ENCODE measurements around the gene NUCB1. TPM values are rescaled to one million over a fixed set of nuclear protein-coding genes. Genes with fewer than 3 reads are reported as not detected.

The NUCB1 gene
- total RNA-seq, 1 experiment from 2014 or later = 125 TPM

- no peak overlapping the region for H2BK12ac ChIP-seq (ENCODE audit: insufficient read length, low read depth, low read length)
- H2AK5ac ChIP-seq (ENCODE audit: insufficient read length, low read length) = no peak overlapping the region
- Mint-ChIP-seq H3K4me1 (peaks cover 14 to 15% of the 10 kb centered on the region in 2 experiments), H3K27ac (peak overlapping the region; percentile 76 to 93 (median 90); a peak in 6 of 7 replicates), H3K27me3 (ENCODE audit: low read depth) (peaks cover 10% of the 10 kb centered on the region), H3K36me3 (ENCODE audit: insufficient read depth in 1 of 3, low read depth in 3 of 3) (peaks cover 17 to 37% (median 36%) of the 10 kb centered on the region in 3 experiments; a peak in 6 of 7 replicates), H3K9me3 (no peaks in the 10 kb centered on the region), H3K4me3 (peak overlapping the region; percentile 79 to 81)
- H3K56ac ChIP-seq (ENCODE audit: insufficient read length, low read depth, low read length) = no peak overlapping the region
- H3K4ac ChIP-seq (ENCODE audit: low read depth, low read length) = no peak overlapping the region
- H3K79me1 ChIP-seq (ENCODE audit: insufficient read depth, low read depth, low read length, poor library complexity, severe bottlenecking) = peaks cover 4% of the 10 kb centered on the region
- H3K14ac ChIP-seq (ENCODE audit: insufficient read depth, low read length) = no peak overlapping the region
- no CpG with 5 or more reads among the region's 11 CpGs for WGBS (ENCODE audit: extremely low coverage, insufficient read length, low lambda C conversion rate)
- H3K27me3 ChIP-seq (ENCODE audit: insufficient read depth, low read length) = no peaks in the 10 kb centered on the region
- H4K20me1 ChIP-seq (ENCODE audit: control insufficient read depth, insufficient read depth, insufficient read length) = no peaks in the 10 kb centered on the region
- no peak overlapping the region for H3K23ac ChIP-seq (ENCODE audit: insufficient read length, low read depth, low read length)
- DNase-seq = no peak
- no peak overlapping the region for H3K18ac ChIP-seq (ENCODE audit: insufficient read length, low read depth, low read length)
- no peak overlapping the region for H3K27ac ChIP-seq (ENCODE audit: insufficient read length, low read depth, low read length)
- no peak for TF ChIP-seq CTCF (conservative IDR thresholded peaks at IDR 0.05)
- H2BK5ac ChIP-seq (ENCODE audit: insufficient read length, low read length) = no peak overlapping the region
- H3T11ph ChIP-seq (ENCODE audit: low read length) = no peak overlapping the region
- H4K8ac ChIP-seq (replicated peaks; ENCODE audit: insufficient read length, low read depth, low read length) = no peak overlapping the region
- H2BK20ac ChIP-seq (ENCODE audit: low read depth, low read length, poor library complexity, severe bottlenecking) = no peak overlapping the region
- H4K5ac ChIP-seq (ENCODE audit: insufficient read length, low read depth, low read length) = no peak overlapping the region
- H2BK120ac ChIP-seq (ENCODE audit: low read depth, low read length, poor library complexity, severe bottlenecking) = no peak overlapping the region
- no peak overlapping the region for H4K91ac ChIP-seq (ENCODE audit: insufficient read length, low read depth, low read length)
- H3K79me2 ChIP-seq (ENCODE audit: insufficient read depth, low read length) = no peaks in the 10 kb centered on the region
- no peaks in the 10 kb centered on the region for H3K9me3 ChIP-seq (ENCODE audit: control insufficient read depth, low read depth, low read length)
- peaks cover 8% of the 10 kb centered on the region for H3K23me2 ChIP-seq (ENCODE audit: insufficient read length, low read depth, low read length, poor library complexity, severe bottlenecking)
- H2BK15ac ChIP-seq (ENCODE audit: low read depth, low read length) = no peak overlapping the region
- peak overlapping the region; percentile 36 for H3K9ac ChIP-seq (ENCODE audit: extremely low read depth, insufficient read length, low read length)
- no peaks in the 10 kb centered on the region for H3K4me1 ChIP-seq (ENCODE audit: insufficient read depth, low read length)
- peak overlapping the region; percentile 42 for H3K4me2 ChIP-seq (ENCODE audit: insufficient read depth, insufficient read length, low read length)
- peak overlapping the region; percentile 2 for H2AFZ ChIP-seq (ENCODE audit: low read length)
Observed at GRCh38 chr19:48953990-48954594, 54.0 kb downstream of the NUCB1 start.

Measured in H9 (cell line).